K562 (cell line): ENCODE data around the gene BEND6. TPM values are rescaled to one million over a fixed set of nuclear protein-coding genes. Genes with fewer than 3 reads are reported as not detected.
A peak's percentile ranks its signal among the peaks of the same experiment; 100 is the strongest.

Experiments
- ATF2 ChIP-seq: sonication (generic); formaldehyde crosslinking; IDR thresholded peaks from 2 replicates; pipeline ENCODE4 v1.8.1; 2022; ENCODE audit warnings: missing genetic modification reagents
- CTBP1 ChIP-seq: fragments of 450-650 bp; IDR thresholded peaks from 2 replicates; pipeline ENCODE4 v1.6.1; 2016; ENCODE audit warnings: borderline replicate concordance
- GTF2E2 ChIP-seq: fragments of 200-800 bp; sonication (Bioruptor generic); IDR thresholded peaks from 2 replicates; pipeline ENCODE4 v1.6.1; 2016; ENCODE audit warnings: missing genetic modification characterization, missing compliant biosample characterization
- HDAC3 ChIP-seq: fragments of 450-650 bp; IDR thresholded peaks from 2 replicates; pipeline ENCODE4 v1.6.1; 2018; ENCODE audit warnings: borderline replicate concordance, mild to moderate bottlenecking, moderate library complexity; ENCODE audit not compliant: partially characterized antibody
- HNRNPLL ChIP-seq: fragments of 200-400 bp; formaldehyde crosslinking; IDR thresholded peaks from 2 replicates; pipeline ENCODE4 v1.6.1; 2017; ENCODE audit warnings: low read length, low read depth, mild to moderate bottlenecking; ENCODE audit not compliant: poor library complexity, severe bottlenecking
- LCOR ChIP-seq: sonication (generic); formaldehyde crosslinking; IDR thresholded peaks from 2 replicates; pipeline ENCODE4 v1.8.0; 2022; ENCODE audit warnings: mild to moderate bottlenecking, missing genetic modification reagents
- MCM3 ChIP-seq: fragments of 450-650 bp; IDR thresholded peaks from 2 replicates; pipeline ENCODE4 v1.6.1; 2016
- NFE2 ChIP-seq: IDR thresholded peaks from 2 replicates; pipeline ENCODE4 v1.6.1; 2014; ENCODE audit warnings: antibody characterized with exemption, low read depth
- NONO ChIP-seq, 2 experiments: fragments of 200-400 bp in 1 of 2; fragments of 450-650 bp in 1 of 2; formaldehyde crosslinking in 1 of 2; IDR thresholded peaks; 2 replicates each; pipeline ENCODE4 v1.6.1; 2017; ENCODE audit warnings: low read depth in 2 of 2, mild to moderate bottlenecking in 2 of 2, moderate library complexity in 2 of 2, low read length in 1 of 2
- RAD21 ChIP-seq, 2 experiments: fragments of 250-450 bp in 1 of 2; fragments of 450-650 bp in 1 of 2; sonication (Bioruptor Pico) in 1 of 2; formaldehyde crosslinking in 1 of 2; IDR thresholded peaks in 1 of 2; conservative IDR thresholded peaks in 1 of 2; 2 replicates each; pipeline versions ENCODE4 v1.4.0 to v1.8.0; 2020 to 2022; ENCODE audit warnings: mild to moderate bottlenecking in 2 of 2, moderate library complexity in 1 of 2
- RBM14 ChIP-seq: fragments of 200-400 bp; formaldehyde crosslinking; IDR thresholded peaks from 2 replicates; pipeline ENCODE4 v1.6.1; 2018; ENCODE audit warnings: low read depth, mild to moderate bottlenecking, low read length, moderate library complexity, borderline replicate concordance; ENCODE audit not compliant: insufficient read depth
- RBM15 ChIP-seq: fragments of 200-400 bp; formaldehyde crosslinking; IDR thresholded peaks from 2 replicates; pipeline ENCODE4 v1.6.1; 2018; ENCODE audit warnings: mild to moderate bottlenecking, low read length, moderate library complexity; ENCODE audit not compliant: insufficient read depth
- RBM25 ChIP-seq: fragments of 200-400 bp; formaldehyde crosslinking; IDR thresholded peaks from 2 replicates; pipeline ENCODE4 v1.6.1; 2018; ENCODE audit warnings: low read length, low read depth, moderate library complexity; ENCODE audit not compliant: severe bottlenecking
- RBM39 ChIP-seq: fragments of 200-400 bp; formaldehyde crosslinking; optimal IDR thresholded peaks from 2 replicates; pipeline ENCODE3; 2018; ENCODE audit warnings: low read depth, low read length
- RFX7 ChIP-seq: fragments of 250-450 bp; sonication (Bioruptor Pico); IDR thresholded peaks from 2 replicates; pipeline ENCODE4 v1.5.1; 2021; ENCODE audit warnings: mild to moderate bottlenecking
- RHOXF2B ChIP-seq: fragments of 250-450 bp; sonication (Bioruptor Pico); conservative IDR thresholded peaks from 2 replicates; pipeline ENCODE4 v1.5.1; 2021
- THAP7 ChIP-seq: fragments of 250-450 bp; sonication (Bioruptor Pico); IDR thresholded peaks from 2 replicates; pipeline ENCODE4 v1.5.0; 2021
- ZFP36 ChIP-seq: fragments of 150-350 bp; IDR thresholded peaks from 2 replicates; pipeline ENCODE4 v1.6.1; 2018; ENCODE audit warnings: low read length, low read depth; ENCODE audit not compliant: partially characterized antibody
- ZNF263 ChIP-seq: sonication (generic); formaldehyde crosslinking; IDR thresholded peaks from 2 replicates; pipeline ENCODE4 v1.8.0; 2022; ENCODE audit warnings: mild to moderate bottlenecking, missing genetic modification reagents, borderline replicate concordance
- ZNF780A ChIP-seq: fragments of 250-450 bp; sonication (Bioruptor Pico); IDR thresholded peaks from 2 replicates; pipeline ENCODE4 v1.5.0; 2021; ENCODE audit warnings: mild to moderate bottlenecking
- ZNF830 ChIP-seq: fragments of 250-450 bp; sonication (Bioruptor Pico); IDR thresholded peaks from 2 replicates; pipeline ENCODE4 v1.5.0; 2021; ENCODE audit warnings: mild to moderate bottlenecking
- polyA plus RNA-seq, 8 experiments: library from polyadenylated mRNA; depleted of rRNA in 4 of 8; stranded (reverse) in 5 of 8; unstranded in 3 of 8; fragments of >200 nt; fragmentation: Nextera tagmentation in 2 of 8; fragmentation: Illumina TruSeq in 1 of 8; extraction: Ambion mirVana in 2 of 8; extraction: Trizol in 1 of 8; gene quantifications; 2 replicates each; pipeline versions ENCODE4 v1.2.1 to v1.2.3, GENCODE V29; 2011 to 2014; ENCODE audit warnings: inconsistent platforms in 1 of 8, missing spikeins in 1 of 8
- total RNA-seq, 7 experiments: library from RNA; depleted of rRNA in 6 of 7; stranded (reverse); fragments of >200 nt in 6 of 7; fragmentation: Illumina TruSeq in 2 of 7; extraction: Trizol in 2 of 7; gene quantifications; 2 replicates each; pipeline versions ENCODE4 v1.2.1 to v1.2.3, GENCODE V29; 2011 to 2021; ENCODE audit warnings: low replicate concordance in 1 of 7
- TF ChIP-seq, protein P1 (sequence below): fragments of 450-650 bp; IDR thresholded peaks from 2 replicates; pipeline ENCODE4 v1.6.1; 2018; ENCODE audit not compliant: partially characterized antibody
- TF ChIP-seq, protein P2 (sequence below): fragments of 250-450 bp; sonication (Bioruptor Pico); IDR thresholded peaks from 2 replicates; pipeline ENCODE4 v1.9.0; 2021; ENCODE audit warnings: mild to moderate bottlenecking

The BEND6 gene
- total and polyA plus RNA-seq, 9 of the 15 experiments (the other 6 are each of a cell fraction or from before 2014, with no cell fraction given): 0.37 to 4.0 (median 1.1) TPM

DNA sequence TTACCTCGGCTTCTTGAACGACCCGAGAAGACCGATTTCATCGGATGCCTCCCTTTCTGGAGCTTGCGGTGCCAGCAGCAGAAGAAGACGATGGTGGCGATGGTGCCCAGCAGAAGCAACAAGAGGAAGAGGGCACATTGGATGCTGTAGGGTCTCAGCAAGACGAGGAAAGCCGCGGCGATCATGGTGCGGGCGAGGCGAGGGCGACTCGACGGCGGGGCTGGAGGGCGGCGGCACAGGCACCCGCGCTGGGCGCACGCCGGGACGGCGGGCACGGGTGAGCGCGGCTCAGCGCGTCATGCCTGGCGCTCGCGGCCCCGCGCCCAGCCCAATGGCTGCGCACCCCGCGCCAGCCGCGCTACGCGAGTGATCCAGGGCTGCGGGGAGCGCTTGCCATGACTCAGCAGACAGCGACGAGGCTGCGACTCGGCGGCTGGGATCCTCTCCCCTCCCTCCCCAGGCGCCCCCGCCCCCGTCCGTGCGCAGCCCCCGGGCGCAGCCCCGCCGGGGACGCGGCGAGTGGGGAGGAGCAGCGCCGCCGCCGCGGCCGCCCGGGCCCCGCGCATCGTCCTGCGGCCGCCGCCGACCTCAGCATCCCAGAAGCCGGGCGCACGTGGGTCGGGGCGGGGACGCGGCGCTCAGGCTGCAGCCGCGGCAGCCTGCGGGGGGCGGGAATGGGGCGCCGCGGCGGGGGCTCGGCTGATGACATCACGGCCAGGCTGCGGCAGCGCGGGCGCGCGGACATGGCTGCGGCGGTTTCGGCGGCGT is at the start of gene BEND6 (continued):
- TF ChIP-seq ZFP36 (no peak), ZNF830 (CRISPR knock-in tag) (no peak), RAD21 (CRISPR knock-in tag; conservative IDR thresholded peaks at IDR 0.05 in 1 of 2, IDR thresholded peaks at IDR 0.05 in 1 of 2) (no peak), THAP7 (CRISPR knock-in tag) (no peak), RHOXF2B (CRISPR knock-in tag) (no peak), RBM14 (no peak), ZNF780A (no peak), ATF2 (CRISPR knock-in tag) (no peak), MCM3 (no peak), RBM25 (no peak), CTBP1 (peak; percentile 37), NONO (IDR thresholded peaks at IDR 0.05; ENCODE audit: low read depth in 2 of 2, low read length in 1 of 2) (peak; percentile 28 to 45; a peak in 3 of 4 replicates), LCOR (CRISPR knock-in tag) (no peak), ZNF263 (CRISPR knock-in tag) (peak; percentile 25; the same call in 1 of the 2 replicates), RFX7 (CRISPR knock-in tag) (no peak), GTF2E2 (tag) (no peak), NFE2 (peak; percentile 93), RBM15 (no peak), RBM39 (no peak), HNRNPLL (peak; percentile 44), HDAC3 (no peak)
- TF ChIP-seq, protein P1, sequence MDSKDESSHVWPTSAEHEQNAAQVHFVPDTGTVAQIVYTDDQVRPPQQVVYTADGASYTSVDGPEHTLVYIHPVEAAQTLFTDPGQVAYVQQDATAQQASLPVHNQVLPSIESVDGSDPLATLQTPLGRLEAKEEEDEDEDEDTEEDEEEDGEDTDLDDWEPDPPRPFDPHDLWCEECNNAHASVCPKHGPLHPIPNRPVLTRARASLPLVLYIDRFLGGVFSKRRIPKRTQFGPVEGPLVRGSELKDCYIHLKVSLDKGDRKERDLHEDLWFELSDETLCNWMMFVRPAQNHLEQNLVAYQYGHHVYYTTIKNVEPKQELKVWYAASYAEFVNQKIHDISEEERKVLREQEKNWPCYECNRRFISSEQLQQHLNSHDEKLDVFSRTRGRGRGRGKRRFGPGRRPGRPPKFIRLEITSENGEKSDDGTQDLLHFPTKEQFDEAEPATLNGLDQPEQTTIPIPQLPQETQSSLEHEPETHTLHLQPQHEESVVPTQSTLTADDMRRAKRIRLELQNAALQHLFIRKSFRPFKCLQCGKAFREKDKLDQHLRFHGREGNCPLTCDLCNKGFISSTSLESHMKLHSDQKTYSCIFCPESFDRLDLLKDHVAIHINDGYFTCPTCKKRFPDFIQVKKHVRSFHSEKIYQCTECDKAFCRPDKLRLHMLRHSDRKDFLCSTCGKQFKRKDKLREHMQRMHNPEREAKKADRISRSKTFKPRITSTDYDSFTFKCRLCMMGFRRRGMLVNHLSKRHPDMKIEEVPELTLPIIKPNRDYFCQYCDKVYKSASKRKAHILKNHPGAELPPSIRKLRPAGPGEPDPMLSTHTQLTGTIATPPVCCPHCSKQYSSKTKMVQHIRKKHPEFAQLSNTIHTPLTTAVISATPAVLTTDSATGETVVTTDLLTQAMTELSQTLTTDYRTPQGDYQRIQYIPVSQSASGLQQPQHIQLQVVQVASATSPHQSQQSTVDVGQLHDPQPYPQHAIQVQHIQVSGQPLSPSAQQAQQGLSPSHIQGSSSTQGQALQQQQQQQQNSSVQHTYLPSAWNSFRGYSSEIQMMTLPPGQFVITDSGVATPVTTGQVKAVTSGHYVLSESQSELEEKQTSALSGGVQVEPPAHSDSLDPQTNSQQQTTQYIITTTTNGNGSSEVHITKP: no peak
- TF ChIP-seq, protein P2, sequence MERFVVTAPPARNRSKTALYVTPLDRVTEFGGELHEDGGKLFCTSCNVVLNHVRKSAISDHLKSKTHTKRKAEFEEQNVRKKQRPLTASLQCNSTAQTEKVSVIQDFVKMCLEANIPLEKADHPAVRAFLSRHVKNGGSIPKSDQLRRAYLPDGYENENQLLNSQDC: 0 out of 2 replicates have a peak, but pooled peaks have one; percentile 1
